Measurements from ENCODE around the gene ADRA1B. TPM values are rescaled to one million over a fixed set of nuclear protein-coding genes. Genes with fewer than 3 reads are reported as not detected.
A peak's percentile ranks its signal among the peaks of the same experiment; 100 is the strongest.
"Not testable (repeated sequence)": the region's sequence is repeated elsewhere in the genome, so short reads cannot be mapped to it uniquely, and the experiment has no call there.

Gene ADRA1B
- polyA plus RNA-seq, 4 donors: 2.2 to 3.1 (median 2.5) TPM

- peak in 1 of 4 donors; percentile 61 for DNase-seq (ENCODE audit: low read depth in 4 of 4, low spot score in 2 of 4)
Observed at GRCh38 chr5:159965031-159965837, 49.0 kb downstream of the ADRA1B start.

- not testable (repeated sequence) for DNase-seq (ENCODE audit: low read depth in 4 of 4, low spot score in 2 of 4)
Observed at GRCh38 chr5:159965838-159966128, 49.5 kb downstream of the ADRA1B start.

GRCh38 chr5:159969966-159970365 is 53.7 kb downstream of the ADRA1B start:
- DNase-seq (ENCODE audit: low read depth in 4 of 4, low spot score in 2 of 4): no peak

- DNase-seq (ENCODE audit: low read depth in 4 of 4, low spot score in 2 of 4): no peak
Observed at GRCh38 chr5:159971038-159971437, 54.8 kb downstream of the ADRA1B start.

- DNase-seq (ENCODE audit: low read depth in 4 of 4, low spot score in 2 of 4): no peak
Observed at GRCh38 chr5:159971514-159971913, 55.2 kb downstream of the ADRA1B start.

- no peak for DNase-seq (ENCODE audit: low read depth in 4 of 4, low spot score in 2 of 4)
Observed at GRCh38 chr5:159971931-159972461, 55.7 kb downstream of the ADRA1B start.

- DNase-seq (ENCODE audit: low read depth in 4 of 4, low spot score in 2 of 4): no peak
Observed at GRCh38 chr5:159972538-159973362, 56.5 kb downstream of the ADRA1B start.

GRCh38 chr5:159975462-159976019 is 59.3 kb downstream of the ADRA1B start:
- no peak for DNase-seq (ENCODE audit: low read depth in 4 of 4, low spot score in 2 of 4)

- DNase-seq (ENCODE audit: low read depth in 4 of 4, low spot score in 2 of 4): no peak
Observed at GRCh38 chr5:159976921-159977320, 60.6 kb downstream of the ADRA1B start.

GRCh38 chr5:159978358-159978757 is 62.1 kb downstream of the ADRA1B start:
- no peak for DNase-seq (ENCODE audit: low read depth in 4 of 4, low spot score in 2 of 4)

- DNase-seq (ENCODE audit: low read depth in 4 of 4, low spot score in 2 of 4): no peak
Observed at GRCh38 chr5:159982421-159983173, 66.3 kb downstream of the ADRA1B start.

GRCh38 chr5:159987031-159987674 is 70.9 kb downstream of the ADRA1B start:
- peak in 2 of 4 donors; percentile 44 to 63 for DNase-seq (ENCODE audit: low read depth in 4 of 4, low spot score in 2 of 4)

- no peak for DNase-seq (ENCODE audit: low read depth in 4 of 4, low spot score in 2 of 4)
Observed at GRCh38 chr5:159990506-159990905, 74.2 kb downstream of the ADRA1B start.

- no peak for DNase-seq (ENCODE audit: low read depth in 4 of 4, low spot score in 2 of 4)
Observed at GRCh38 chr5:159992566-159992965, 76.3 kb downstream of the ADRA1B start.

- no peak for DNase-seq (ENCODE audit: low read depth in 4 of 4, low spot score in 2 of 4)
Observed at GRCh38 chr5:159993194-159993593, 76.9 kb downstream of the ADRA1B start.

- no peak for DNase-seq (ENCODE audit: low read depth in 4 of 4, low spot score in 2 of 4)
Observed at GRCh38 chr5:159995907-159996306, 79.6 kb downstream of the ADRA1B start.

GRCh38 chr5:160001457-160001856 is 85.2 kb downstream of the ADRA1B start:
- DNase-seq (ENCODE audit: low read depth in 4 of 4, low spot score in 2 of 4): no peak

- no peak for DNase-seq (ENCODE audit: low read depth in 4 of 4, low spot score in 2 of 4)
Observed at GRCh38 chr5:160007514-160007913, 91.2 kb downstream of the ADRA1B start.

- DNase-seq (ENCODE audit: low read depth in 4 of 4, low spot score in 2 of 4): not testable (repeated sequence)
Observed at GRCh38 chr5:160008529-160008876, 92.2 kb downstream of the ADRA1B start.
